HepG2 (cell line): Measurements from ENCODE around the gene AK4. TPM values are rescaled to one million over a fixed set of nuclear protein-coding genes. Genes with fewer than 3 reads are reported as not detected.

Experiments used
- ATAC-seq: fragments of 200-7000 bp; cut with Tn5 transposase; 3 replicates; pipeline ENCODE4 v1.9.1; 2020; ENCODE audit warnings: mild to moderate bottlenecking, moderate library complexity
- BruUV-seq: library from RNA; stranded (reverse); fragments of 400-500 nt; replicated peaks from 2 replicates; lab custom pipeline; 2021; lab: Mats Ljungman, UMichigan
- CTCF ChIA-PET: fragments of 300-600 bp; formaldehyde crosslinking; extraction: SDS; loops from one replicate; lab custom pipeline; 2021; ENCODE audit warnings: low total read pairs, inconsistent platforms, low intra/inter-chr PET ratio; lab: Yijun Ruan, JAX
- POLR2A ChIA-PET: fragments of 350-600 bp; sonication (Branson Sonifier 250); formaldehyde crosslinking; loops from one replicate; lab custom pipeline; 2020; ENCODE audit warnings: antibody characterized with exemption, inconsistent platforms; lab: Yijun Ruan, JAX
- DNase-seq: peaks from one replicate; pipeline ENCODE4 v3.0.0-alpha.2; 2015; ENCODE audit warnings: low spot score
- FAIRE-seq: peaks from 3 replicates; lab custom pipeline; 2011; peaks lifted over from hg19 to GRCh38; lab: Jason Lieb, UNC
- H2AFZ ChIP-seq: one replicate; pipeline ENCODE4 v1.6.1; 2011; ENCODE audit warnings: low read length, inconsistent platforms
- H3K27ac ChIP-seq: fragments of 300-600 bp; 3 replicates; pipeline ENCODE4 v1.8.0; 2011; ENCODE audit warnings: mixed run types, mild to moderate bottlenecking, mixed read lengths, low read length, inconsistent platforms; ENCODE audit not compliant: insufficient read depth; ENCODE audit errors: extremely low read length
- H3K27me3 ChIP-seq, 2 experiments: fragments of 200-600 bp in 1 of 2; 2 replicates in 1 of 2; 3 replicates in 1 of 2; pipeline versions ENCODE4 v1.6.0 to v1.8.0; 2011; ENCODE audit warnings: low read length in 2 of 2, mild to moderate bottlenecking in 2 of 2, moderate library complexity in 2 of 2, inconsistent platforms in 1 of 2; ENCODE audit not compliant: insufficient read depth in 2 of 2, control insufficient read depth in 1 of 2
- H3K36me3 ChIP-seq, 2 experiments: fragments of 200-600 bp in 1 of 2; replicated peaks in 1 of 2; 2 replicates in 1 of 2; 3 replicates in 1 of 2; pipeline versions ENCODE4 v1.5.1 to v1.8.0; 2011; ENCODE audit warnings: low read length in 2 of 2, inconsistent platforms in 1 of 2; ENCODE audit not compliant: insufficient read depth in 2 of 2, control insufficient read depth in 1 of 2
- H3K4me1 ChIP-seq: 2 replicates; pipeline ENCODE4 v1.5.1; 2012; ENCODE audit warnings: low read length, inconsistent platforms; ENCODE audit not compliant: insufficient read depth
- H3K4me2 ChIP-seq: 2 replicates; pipeline ENCODE4 v1.6.0; 2011; ENCODE audit warnings: low read depth, low read length, inconsistent platforms
- H3K4me3 ChIP-seq, 3 experiments: fragments of 200-600 bp in 1 of 3; sonication (generic), shearing (Covaris generic) in 1 of 3; replicated peaks in 1 of 3; 2 replicates each; pipeline ENCODE4 v1.5.1; 2011 to 2016; ENCODE audit warnings: low read length in 3 of 3, inconsistent platforms in 2 of 3, low read depth in 2 of 3, mild to moderate bottlenecking in 2 of 3, control low read depth in 1 of 3, mixed read lengths in 1 of 3; ENCODE audit not compliant: insufficient read depth in 1 of 3
- H3K79me2 ChIP-seq: one replicate; pipeline ENCODE4 v1.6.1; 2011; ENCODE audit warnings: low read length, inconsistent platforms; ENCODE audit not compliant: insufficient read depth
- H3K9ac ChIP-seq: 2 replicates; pipeline ENCODE4 v1.6.0; 2011; ENCODE audit warnings: mild to moderate bottlenecking, low read depth, low read length, inconsistent platforms; ENCODE audit not compliant: insufficient read depth
- H3K9me3 ChIP-seq: 2 replicates; pipeline ENCODE4 v1.5.1; 2012; ENCODE audit warnings: mild to moderate bottlenecking, low read length
- H4K20me1 ChIP-seq: 2 replicates; pipeline ENCODE4 v1.6.0; 2011; ENCODE audit warnings: inconsistent platforms, mild to moderate bottlenecking, low read length, moderate library complexity; ENCODE audit not compliant: insufficient read depth
- CREBL2 ChIP-seq: sonication (generic); formaldehyde crosslinking; IDR thresholded peaks from 2 replicates; pipeline ENCODE4 v1.8.1; 2023; ENCODE audit warnings: missing genetic modification reagents, mild to moderate bottlenecking, borderline replicate concordance
- CSRNP2 ChIP-seq: sonication (generic); formaldehyde crosslinking; conservative IDR thresholded peaks from 2 replicates; pipeline ENCODE4 v1.8.0; 2022; ENCODE audit warnings: low read depth, missing genetic modification reagents
- DPF2 ChIP-seq: sonication (generic); formaldehyde crosslinking; IDR thresholded peaks from 2 replicates; pipeline ENCODE4 v1.4.0; 2020; ENCODE audit warnings: mild to moderate bottlenecking, low read depth, missing genetic modification reagents, borderline replicate concordance
- GFI1 ChIP-seq: sonication (generic); formaldehyde crosslinking; IDR thresholded peaks from 2 replicates; pipeline ENCODE4 v1.5.0; 2020; ENCODE audit warnings: missing genetic modification reagents, mild to moderate bottlenecking, borderline replicate concordance
- GPN1 ChIP-seq: sonication (generic); formaldehyde crosslinking; IDR thresholded peaks from 2 replicates; pipeline ENCODE4 v1.5.1; 2020; ENCODE audit warnings: missing genetic modification reagents, borderline replicate concordance
- NFIB ChIP-seq: sonication (generic); formaldehyde crosslinking; IDR thresholded peaks from 2 replicates; pipeline ENCODE4 v1.9.0; 2021; ENCODE audit warnings: missing genetic modification reagents, mild to moderate bottlenecking, borderline replicate concordance
- THAP11 ChIP-seq: IDR thresholded peaks from 2 replicates; pipeline ENCODE4 v1.6.1; 2016; ENCODE audit warnings: missing biosample characterization, missing genetic modification reagents
- ZBTB2 ChIP-seq: sonication (generic); formaldehyde crosslinking; IDR thresholded peaks from 2 replicates; pipeline ENCODE4 v1.8.0; 2022; ENCODE audit warnings: low read depth, missing genetic modification reagents
- ZMYM2 ChIP-seq: sonication (generic); formaldehyde crosslinking; IDR thresholded peaks from 2 replicates; pipeline ENCODE4 v1.8.0; 2022; ENCODE audit warnings: mild to moderate bottlenecking, missing genetic modification reagents
- ZNF713 ChIP-seq: sonication (generic); formaldehyde crosslinking; IDR thresholded peaks from 2 replicates; pipeline ENCODE4 v1.4.0; 2020; ENCODE audit warnings: mild to moderate bottlenecking, missing genetic modification reagents
- ZNF800 ChIP-seq: sonication (generic); formaldehyde crosslinking; IDR thresholded peaks from 2 replicates; pipeline ENCODE4 v1.4.0; 2020; ENCODE audit warnings: missing genetic modification reagents
- WGBS: methylation state at CpG from one replicate; pipeline ENCODE4 v1.1.6; 2017; ENCODE audit warnings: low lambda C conversion rate; 5-methylcytosine and 5-hydroxymethylcytosine counted together
- in situ Hi-C: cut with HindIII; loops from 2 replicates; pipeline ENCODE4 v1.10.0; 2017; ENCODE audit warnings: low pct_unique_long_range_greater_than_20kb; ENCODE audit not compliant: extremely low pct_ligation_motif_present
- intact Hi-C: fragments of 100-400 bp; cut with micrococcal nuclease; formaldehyde crosslinking; loops from one replicate; pipeline ENCODE4 v1.10.0; 2022; ENCODE audit not compliant: unreplicated experiment
- polyA plus RNA-seq, 8 experiments: library from polyadenylated mRNA; depleted of rRNA in 3 of 8; stranded (reverse) in 7 of 8; unstranded in 1 of 8; fragments of >200 nt; fragmentation: Illumina TruSeq in 4 of 8; extraction: Trizol in 4 of 8; gene quantifications; 2 replicates each; pipeline versions ENCODE4 v1.2.1 to v1.2.3, GENCODE V29; 2011 to 2016; ENCODE audit warnings: low read depth in 4 of 8, missing spikeins in 1 of 8, mixed read lengths in 1 of 8; ENCODE audit not compliant: insufficient read depth in 1 of 8
- total RNA-seq, 5 experiments: library from RNA; depleted of rRNA; stranded (reverse); fragments of >200 nt; fragmentation: Illumina TruSeq; extraction: Trizol; gene quantifications; 2 replicates each; pipeline ENCODE4 v1.2.3, GENCODE V29; 2016; ENCODE audit warnings: low read depth in 1 of 5

AK4 gene
- total and polyA plus RNA-seq, 2 of the 13 experiments (the other 11 are each of a cell fraction or from before 2014, with no cell fraction given): 110 to 160 TPM

GRCh38 chr1:65159801-65160523, 12.0 kb downstream of the AK4 start (continued):
- TF ChIP-seq ZNF800 (CRISPR knock-in tag) (0 out of 2 replicates have a peak, but pooled peaks have one; percentile 42), CSRNP2 (CRISPR knock-in tag) (no peak), GFI1 (CRISPR knock-in tag) (0 out of 2 replicates have a peak, but pooled peaks have one; percentile 50), ZMYM2 (CRISPR knock-in tag) (0 out of 2 replicates have a peak, but pooled peaks have one; percentile 49)

- Histone ChIP-seq H2AFZ (no peak overlapping the region), H3K9ac (no peak overlapping the region), H3K4me1 (peaks cover 100% of the 10 kb centered on the region), H3K79me2 (peaks cover 92% of the 10 kb centered on the region), H3K27ac (no peak overlapping the region), H3K9me3 (no peaks in the 10 kb centered on the region), H3K27me3 (no peaks in the 10 kb centered on the region), H3K4me3 (no peak overlapping the region), H3K4me2 (no peak overlapping the region), H4K20me1 (peaks cover 4% of the 10 kb centered on the region), H3K36me3 (peaks cover 0 to 7% of the 10 kb centered on the region in 2 experiments; a peak in 4 of 5 replicates)
- ATAC-seq: no peak
- CTCF ChIA-PET: no interaction called here
- no TSS peak for BruUV-seq
- in situ Hi-C loops: no loop called here
- intact Hi-C loops: no loop called here
- no peak for FAIRE-seq
- WGBS: 96% methylated on average over 11 of the region's 11 CpGs
- DNase-seq: no peak
- POLR2A ChIA-PET: no interaction called here
- TF ChIP-seq CREBL2 (CRISPR knock-in tag): no peak
- no peak for TF ChIP-seq CSRNP2 (CRISPR knock-in tag)
- TF ChIP-seq NFIB (CRISPR knock-in tag): no peak
- no peak for TF ChIP-seq ZNF713 (CRISPR knock-in tag)
- TF ChIP-seq GPN1: no peak
- TF ChIP-seq THAP11 (CRISPR knock-in tag): no peak
- no peak for TF ChIP-seq DPF2 (CRISPR knock-in tag)
- TF ChIP-seq ZBTB2 (CRISPR knock-in tag): no peak
These were observed 15.3 kb downstream of the AK4 start for GRCh38 chr1:65163201-65163805.
